AG09309 (cell line): ENCODE data around the gene EPHA5.

Experiments
- DNase-seq: peaks from one replicate; pipeline ENCODE4 v3.0.0-alpha.2; 2010; ENCODE audit warnings: low read depth
- H3K4me3 ChIP-seq: 2 replicates; pipeline ENCODE4 v1.5.1; 2011; ENCODE audit warnings: mild to moderate bottlenecking, low read depth, low read length, moderate library complexity; ENCODE audit not compliant: control insufficient read depth
- TF ChIP-seq, protein P1 (sequence below): IDR thresholded peaks from 2 replicates; pipeline ENCODE4 v1.5.1; 2011; ENCODE audit warnings: mild to moderate bottlenecking, low read depth, low read length, inconsistent platforms; ENCODE audit not compliant: insufficient read depth, control insufficient read depth; ENCODE audit errors: missing control alignments

Gene EPHA5

DNA sequence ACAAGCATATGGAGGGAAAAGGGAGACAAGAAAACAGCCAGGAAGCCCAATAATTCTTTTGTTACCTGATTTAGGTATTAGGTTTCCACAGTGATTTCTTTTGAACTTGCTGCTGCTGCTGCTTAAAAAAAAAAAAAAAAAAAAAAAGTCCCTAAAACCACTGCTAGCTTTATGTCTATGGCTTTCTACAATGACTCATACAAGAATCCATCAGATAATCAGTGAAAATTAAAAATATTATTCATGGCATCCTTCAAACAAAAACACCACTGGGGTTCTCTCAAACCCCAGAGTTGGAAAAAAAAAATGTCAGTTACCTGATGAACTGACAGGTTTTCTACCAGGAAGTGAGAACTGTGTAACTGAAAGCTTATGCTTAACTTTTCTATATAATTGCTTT lies 14.3 kb downstream of the EPHA5 start:
- TF ChIP-seq, protein P1, sequence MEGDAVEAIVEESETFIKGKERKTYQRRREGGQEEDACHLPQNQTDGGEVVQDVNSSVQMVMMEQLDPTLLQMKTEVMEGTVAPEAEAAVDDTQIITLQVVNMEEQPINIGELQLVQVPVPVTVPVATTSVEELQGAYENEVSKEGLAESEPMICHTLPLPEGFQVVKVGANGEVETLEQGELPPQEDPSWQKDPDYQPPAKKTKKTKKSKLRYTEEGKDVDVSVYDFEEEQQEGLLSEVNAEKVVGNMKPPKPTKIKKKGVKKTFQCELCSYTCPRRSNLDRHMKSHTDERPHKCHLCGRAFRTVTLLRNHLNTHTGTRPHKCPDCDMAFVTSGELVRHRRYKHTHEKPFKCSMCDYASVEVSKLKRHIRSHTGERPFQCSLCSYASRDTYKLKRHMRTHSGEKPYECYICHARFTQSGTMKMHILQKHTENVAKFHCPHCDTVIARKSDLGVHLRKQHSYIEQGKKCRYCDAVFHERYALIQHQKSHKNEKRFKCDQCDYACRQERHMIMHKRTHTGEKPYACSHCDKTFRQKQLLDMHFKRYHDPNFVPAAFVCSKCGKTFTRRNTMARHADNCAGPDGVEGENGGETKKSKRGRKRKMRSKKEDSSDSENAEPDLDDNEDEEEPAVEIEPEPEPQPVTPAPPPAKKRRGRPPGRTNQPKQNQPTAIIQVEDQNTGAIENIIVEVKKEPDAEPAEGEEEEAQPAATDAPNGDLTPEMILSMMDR, result no peak
- no peak for DNase-seq
- no peak overlapping the region for H3K4me3 ChIP-seq

DNA sequence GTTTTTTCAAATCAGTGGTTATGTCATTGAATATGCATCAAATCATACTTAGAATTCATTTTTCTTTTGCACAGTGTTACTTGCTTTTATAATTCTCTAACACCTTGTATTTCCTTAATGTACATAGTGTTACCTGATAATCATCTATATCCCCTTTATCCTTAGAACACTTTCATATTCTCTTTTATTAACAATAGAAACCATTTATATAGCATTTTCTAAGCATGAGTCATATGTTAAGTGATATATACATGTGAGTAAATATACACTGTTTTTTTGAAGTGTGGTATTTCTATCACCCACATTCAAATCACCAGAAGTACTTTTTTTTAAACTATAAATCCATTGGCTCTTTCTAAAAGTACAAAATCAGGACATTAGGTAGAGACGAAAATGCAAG lies 15.3 kb downstream of the EPHA5 start:
- no peak for DNase-seq
- H3K4me3 ChIP-seq, result no peak overlapping the region
- TF ChIP-seq, protein P1, result no peak

DNA sequence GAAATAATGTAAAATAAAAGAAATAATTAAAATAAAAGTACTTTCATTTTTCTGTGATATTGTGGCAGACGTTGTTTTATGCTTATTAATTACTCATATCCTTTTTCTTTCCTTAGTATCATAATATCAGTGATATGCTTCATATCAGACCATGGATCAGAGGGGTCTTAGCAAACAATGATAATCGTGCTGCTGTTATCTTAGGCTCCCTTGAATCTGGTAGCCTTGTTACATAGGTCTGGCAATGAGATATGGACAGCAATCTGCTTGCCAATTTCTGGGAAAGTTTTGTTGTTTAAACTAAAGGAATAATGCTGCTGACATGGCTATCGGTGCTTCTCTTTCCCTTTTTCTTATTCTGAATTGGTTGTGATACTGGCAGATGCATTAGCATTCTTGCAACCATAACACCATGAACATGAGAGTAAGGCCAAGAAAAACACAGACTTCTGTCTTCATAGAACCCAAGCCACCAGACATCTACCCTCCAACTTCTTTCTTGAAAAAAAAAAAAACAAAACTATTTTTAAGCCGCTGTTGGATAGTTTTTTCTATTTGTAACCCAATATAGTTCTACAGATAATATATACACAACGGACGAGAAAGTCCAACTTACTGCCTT lies 16.4 kb downstream of the EPHA5 start:
- DNase-seq, result no peak
- TF ChIP-seq, protein P1, result no peak
- no peak overlapping the region for H3K4me3 ChIP-seq

DNA sequence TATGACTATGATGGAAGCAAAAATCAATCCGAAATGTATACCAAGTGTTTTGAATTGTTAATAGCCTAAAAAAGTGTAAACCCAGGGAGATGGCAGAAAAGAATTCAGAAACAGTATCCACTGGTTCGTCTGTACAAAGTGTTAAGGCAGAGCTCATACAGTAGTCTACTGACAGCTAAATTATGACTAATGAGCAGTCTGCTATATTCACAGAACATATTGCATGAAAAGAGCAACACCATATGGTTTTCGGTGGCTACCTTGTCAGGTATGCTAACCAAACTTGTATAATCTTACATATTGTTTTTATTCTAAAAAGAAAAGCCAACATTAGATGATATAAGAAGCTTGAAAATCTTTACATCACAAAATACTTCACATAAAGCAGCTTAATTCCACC lies 18.5 kb downstream of the EPHA5 start:
- no peak for DNase-seq
- TF ChIP-seq, protein P1, result no peak
- no peak overlapping the region for H3K4me3 ChIP-seq

DNA sequence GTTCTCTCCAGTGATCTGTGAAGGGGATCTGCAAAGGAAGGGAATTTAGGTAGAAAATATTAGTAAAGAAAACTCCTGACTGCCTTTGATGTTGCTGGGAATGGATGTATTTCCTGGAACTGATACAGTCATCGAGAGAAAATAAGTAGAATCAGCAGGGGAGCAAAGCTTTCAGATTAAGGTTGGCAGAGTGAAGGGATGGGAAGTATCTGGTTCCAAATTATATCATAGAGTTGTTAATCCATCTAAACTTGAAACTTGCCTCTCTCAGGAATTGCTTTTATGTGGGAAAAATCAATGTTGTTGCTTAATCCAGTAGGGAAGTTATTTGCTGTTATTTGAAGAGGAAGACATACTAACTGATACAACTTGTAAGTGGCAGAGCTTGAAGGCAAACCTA lies 19.3 kb downstream of the EPHA5 start:
- TF ChIP-seq, protein P1, result no peak
- H3K4me3 ChIP-seq, result no peak overlapping the region
- DNase-seq, result no peak

DNA sequence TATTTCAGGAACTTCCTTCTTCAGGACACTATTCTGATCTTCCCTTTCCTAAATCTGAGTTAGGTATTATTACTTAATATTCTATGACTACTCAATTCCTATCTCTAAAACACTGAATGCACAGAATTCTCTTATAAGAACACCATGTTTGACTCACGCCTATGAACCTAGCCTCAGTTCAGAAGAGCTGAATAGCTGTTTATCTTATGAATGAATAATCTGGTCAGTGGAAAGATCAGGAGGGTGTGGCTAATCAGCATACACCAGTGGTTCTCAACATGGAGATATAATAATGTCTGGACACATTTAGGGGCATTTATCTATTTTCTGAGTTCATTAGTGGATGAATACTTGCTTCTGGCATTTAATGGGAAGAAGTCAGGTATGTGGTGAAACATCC lies 24.2 kb downstream of the EPHA5 start:
- DNase-seq, result no peak
- H3K4me3 ChIP-seq, result no peak overlapping the region
- TF ChIP-seq, protein P1, result no peak

DNA sequence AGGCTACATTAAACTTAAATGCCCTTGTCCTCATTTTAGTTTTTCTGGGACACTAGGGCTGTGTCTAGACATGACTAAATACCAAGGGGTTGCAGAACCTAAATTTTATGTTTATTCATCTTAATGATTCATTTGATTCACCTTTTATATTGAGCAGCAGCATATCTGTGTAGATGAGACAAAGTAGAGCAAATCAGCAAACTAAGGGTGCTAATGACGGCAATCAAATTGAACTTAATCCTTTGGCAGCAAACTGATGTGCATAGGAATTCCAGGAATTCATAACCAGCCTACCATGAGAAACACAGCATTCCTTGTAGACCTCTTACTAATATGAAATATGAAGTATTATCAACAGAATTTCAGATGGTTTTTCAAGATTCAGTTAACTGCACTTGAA lies 25.1 kb downstream of the EPHA5 start:
- DNase-seq, result no peak
- TF ChIP-seq, protein P1, result no peak
- H3K4me3 ChIP-seq, result no peak overlapping the region
